DND-41 (cell line): ENCODE data around the gene SPTLC1.
"Not testable (repeated sequence)": the region's sequence is repeated elsewhere in the genome, so short reads cannot be mapped to it uniquely, and the experiment has no call there.

Experiments
- ATAC-seq: fragments of 200-7000 bp; cut with Tn5 transposase; 3 replicates; pipeline ENCODE4 v1.9.1; 2021; ENCODE audit warnings: low read depth; ENCODE audit not compliant: insufficient read depth
- DNase-seq: peaks from one replicate; pipeline ENCODE4 v3.0.0-alpha.2; 2020
- H2AFZ ChIP-seq: 2 replicates; pipeline ENCODE4 v1.6.0; 2012; ENCODE audit warnings: low read depth, low read length
- H3K27ac ChIP-seq: 2 replicates; pipeline ENCODE4 v1.5.1; 2012; ENCODE audit warnings: low read length, inconsistent platforms
- H3K27me3 ChIP-seq: fragments of 200-600 bp; sonication (generic); 2 replicates; pipeline ENCODE4 v1.6.0; 2012; ENCODE audit warnings: low read length, mild to moderate bottlenecking, inconsistent platforms; ENCODE audit not compliant: insufficient read depth, poor library complexity
- H3K36me3 ChIP-seq: 2 replicates; pipeline ENCODE4 v1.5.1; 2012; ENCODE audit warnings: low read length, inconsistent platforms; ENCODE audit not compliant: insufficient read depth
- H3K4me1 ChIP-seq: 2 replicates; pipeline ENCODE4 v1.5.1; 2012; ENCODE audit warnings: mild to moderate bottlenecking, low read length; ENCODE audit not compliant: insufficient read depth
- H3K4me2 ChIP-seq: 2 replicates; pipeline ENCODE4 v1.6.0; 2012; ENCODE audit warnings: mild to moderate bottlenecking, moderate library complexity, low read length, inconsistent platforms; ENCODE audit not compliant: insufficient read depth
- H3K4me3 ChIP-seq, 2 experiments: fragments of 200-600 bp in 1 of 2; shearing (Covaris generic) in 1 of 2; 2 replicates each; pipeline ENCODE4 v1.5.1; 2012 to 2016; ENCODE audit warnings: inconsistent platforms in 2 of 2, low read length in 2 of 2, mild to moderate bottlenecking in 2 of 2, low read depth in 1 of 2, moderate library complexity in 1 of 2
- H3K79me2 ChIP-seq: 2 replicates; pipeline ENCODE4 v1.6.0; 2012; ENCODE audit warnings: low read length, inconsistent platforms; ENCODE audit not compliant: insufficient read depth
- H3K9ac ChIP-seq: 2 replicates; pipeline ENCODE4 v1.6.0; 2012; ENCODE audit warnings: low read depth, mild to moderate bottlenecking, inconsistent platforms, low read length, moderate library complexity
- H3K9me3 ChIP-seq: 2 replicates; pipeline ENCODE4 v1.5.1; 2012; ENCODE audit warnings: low read length, moderate library complexity, mild to moderate bottlenecking, inconsistent platforms; ENCODE audit not compliant: insufficient read depth, severe bottlenecking
- H4K20me1 ChIP-seq: 2 replicates; pipeline ENCODE4 v1.6.0; 2012; ENCODE audit warnings: low read length; ENCODE audit not compliant: insufficient read depth
- EZH2 ChIP-seq: IDR thresholded peaks from 3 replicates; pipeline ENCODE4 v1.6.1; 2012; ENCODE audit warnings: borderline replicate concordance, low read depth, mild to moderate bottlenecking, moderate library complexity, low read length, inconsistent platforms; ENCODE audit not compliant: severe bottlenecking
- TF ChIP-seq, protein P1 (sequence below): IDR thresholded peaks from 2 replicates; pipeline ENCODE4 v1.5.1; 2012; ENCODE audit warnings: borderline replicate concordance, low read length, moderate library complexity, mild to moderate bottlenecking; ENCODE audit not compliant: poor library complexity, severe bottlenecking; ENCODE audit errors: extremely low read depth

The SPTLC1 gene

DNA sequence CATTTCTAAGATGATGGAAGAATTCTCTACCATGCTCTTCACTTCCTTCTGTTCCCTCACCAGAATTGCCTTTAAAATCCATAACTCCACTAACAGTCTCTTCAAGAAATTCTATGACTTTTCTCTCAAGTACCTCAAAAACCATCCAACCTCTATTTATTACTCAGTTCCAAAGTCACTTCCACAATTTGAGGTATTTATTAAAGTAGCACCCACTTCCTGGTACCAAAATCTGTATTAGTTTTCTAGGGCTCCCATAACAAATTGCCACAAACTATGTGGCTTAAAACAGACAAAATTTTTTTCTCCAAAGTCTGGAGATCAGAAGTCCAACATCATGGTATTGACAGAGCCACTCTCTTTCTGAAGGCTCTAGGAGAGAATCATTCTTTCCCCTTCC lies 4.9 kb upstream of the SPTLC1 start:
- ATAC-seq (no peak), DNase-seq (no peak)
- Histone ChIP-seq H3K4me2 (no peak overlapping the region), H4K20me1 (no peaks in the 10 kb centered on the region), H3K27ac (no peak overlapping the region), H3K9ac (no peak overlapping the region), H2AFZ (no peak overlapping the region), H3K4me1 (peaks cover 8% of the 10 kb centered on the region), H3K4me3 (no peak overlapping the region), H3K27me3 (peaks cover 5% of the 10 kb centered on the region), H3K79me2 (peaks cover under 1% of the 10 kb centered on the region), H3K9me3 (no peaks in the 10 kb centered on the region), H3K36me3 (no peaks in the 10 kb centered on the region)
- no peak for TF ChIP-seq EZH2
- TF ChIP-seq, protein P1, sequence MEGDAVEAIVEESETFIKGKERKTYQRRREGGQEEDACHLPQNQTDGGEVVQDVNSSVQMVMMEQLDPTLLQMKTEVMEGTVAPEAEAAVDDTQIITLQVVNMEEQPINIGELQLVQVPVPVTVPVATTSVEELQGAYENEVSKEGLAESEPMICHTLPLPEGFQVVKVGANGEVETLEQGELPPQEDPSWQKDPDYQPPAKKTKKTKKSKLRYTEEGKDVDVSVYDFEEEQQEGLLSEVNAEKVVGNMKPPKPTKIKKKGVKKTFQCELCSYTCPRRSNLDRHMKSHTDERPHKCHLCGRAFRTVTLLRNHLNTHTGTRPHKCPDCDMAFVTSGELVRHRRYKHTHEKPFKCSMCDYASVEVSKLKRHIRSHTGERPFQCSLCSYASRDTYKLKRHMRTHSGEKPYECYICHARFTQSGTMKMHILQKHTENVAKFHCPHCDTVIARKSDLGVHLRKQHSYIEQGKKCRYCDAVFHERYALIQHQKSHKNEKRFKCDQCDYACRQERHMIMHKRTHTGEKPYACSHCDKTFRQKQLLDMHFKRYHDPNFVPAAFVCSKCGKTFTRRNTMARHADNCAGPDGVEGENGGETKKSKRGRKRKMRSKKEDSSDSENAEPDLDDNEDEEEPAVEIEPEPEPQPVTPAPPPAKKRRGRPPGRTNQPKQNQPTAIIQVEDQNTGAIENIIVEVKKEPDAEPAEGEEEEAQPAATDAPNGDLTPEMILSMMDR = no peak

DNA sequence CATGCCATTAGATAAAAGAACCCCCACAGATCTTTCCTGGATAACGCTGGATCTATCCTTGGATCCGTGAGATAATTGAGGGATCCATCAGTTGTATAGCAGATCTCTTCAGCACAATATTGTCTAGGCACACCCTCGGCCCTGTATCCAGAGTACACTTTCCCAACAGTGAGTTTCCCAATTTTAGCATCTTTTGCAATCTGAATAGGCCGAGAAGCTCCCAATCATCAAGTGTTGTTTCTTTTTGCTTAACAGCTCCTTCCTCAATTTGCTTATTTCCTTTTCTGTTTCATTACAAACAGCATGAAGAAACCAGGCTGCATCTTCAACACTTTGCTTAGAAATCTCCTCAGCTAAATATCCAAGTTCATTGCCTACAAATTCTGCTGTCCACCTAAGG lies 4.4 kb upstream of the SPTLC1 start:
- Histone ChIP-seq H4K20me1 (no peaks in the 10 kb centered on the region), H3K79me2 (peaks cover 6% of the 10 kb centered on the region), H3K27ac (no peak overlapping the region), H3K4me2 (no peak overlapping the region), H3K27me3 (peaks cover 5% of the 10 kb centered on the region), H3K9ac (no peak overlapping the region), H2AFZ (no peak overlapping the region), H3K4me3 (no peak overlapping the region), H3K36me3 (no peaks in the 10 kb centered on the region), H3K4me1 (peaks cover 8% of the 10 kb centered on the region), H3K9me3 (no peaks in the 10 kb centered on the region)
- DNase-seq (no peak), ATAC-seq (no peak)
- TF ChIP-seq EZH2 = no peak
- TF ChIP-seq, protein P1 = no peak

DNA sequence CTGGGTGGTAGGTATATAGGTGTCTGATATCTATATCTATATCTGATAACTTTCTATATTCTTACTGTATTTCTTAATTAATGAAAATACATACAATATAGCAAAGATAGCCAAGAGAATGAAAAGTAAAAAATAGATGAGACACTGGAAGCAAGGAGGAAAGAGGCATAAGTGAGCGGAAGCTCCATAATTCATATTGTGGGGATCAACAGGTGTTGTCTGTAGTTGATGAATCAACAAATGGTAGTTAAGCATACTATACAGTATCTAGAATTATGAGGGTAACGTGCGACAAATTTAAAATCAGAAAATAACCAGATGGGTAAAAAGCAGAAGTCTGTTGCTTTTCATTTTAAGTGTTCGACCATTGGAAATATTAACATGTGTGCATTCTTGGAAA lies 7.1 kb downstream of the SPTLC1 start:
- no peak overlapping the region for H3K27ac ChIP-seq
- TF ChIP-seq, protein P1 = no peak
- no peak for TF ChIP-seq EZH2
- DNase-seq (no peak), ATAC-seq (no peak)
- peaks cover 34% of the 10 kb centered on the region for H3K79me2 ChIP-seq
- no peak overlapping the region for H3K4me2 ChIP-seq
- H2AFZ ChIP-seq = no peak overlapping the region
- H3K36me3 ChIP-seq = peaks cover 39% of the 10 kb centered on the region
- H3K4me3 ChIP-seq = no peak overlapping the region
- peaks cover 8% of the 10 kb centered on the region; the same call in 1 of the 2 replicates for H3K4me1 ChIP-seq
- no peaks in the 10 kb centered on the region for H3K9me3 ChIP-seq
- H3K27me3 ChIP-seq = no peaks in the 10 kb centered on the region
- H3K9ac ChIP-seq = no peak overlapping the region
- no peaks in the 10 kb centered on the region; the same call in 1 of the 2 replicates for H4K20me1 ChIP-seq

DNA sequence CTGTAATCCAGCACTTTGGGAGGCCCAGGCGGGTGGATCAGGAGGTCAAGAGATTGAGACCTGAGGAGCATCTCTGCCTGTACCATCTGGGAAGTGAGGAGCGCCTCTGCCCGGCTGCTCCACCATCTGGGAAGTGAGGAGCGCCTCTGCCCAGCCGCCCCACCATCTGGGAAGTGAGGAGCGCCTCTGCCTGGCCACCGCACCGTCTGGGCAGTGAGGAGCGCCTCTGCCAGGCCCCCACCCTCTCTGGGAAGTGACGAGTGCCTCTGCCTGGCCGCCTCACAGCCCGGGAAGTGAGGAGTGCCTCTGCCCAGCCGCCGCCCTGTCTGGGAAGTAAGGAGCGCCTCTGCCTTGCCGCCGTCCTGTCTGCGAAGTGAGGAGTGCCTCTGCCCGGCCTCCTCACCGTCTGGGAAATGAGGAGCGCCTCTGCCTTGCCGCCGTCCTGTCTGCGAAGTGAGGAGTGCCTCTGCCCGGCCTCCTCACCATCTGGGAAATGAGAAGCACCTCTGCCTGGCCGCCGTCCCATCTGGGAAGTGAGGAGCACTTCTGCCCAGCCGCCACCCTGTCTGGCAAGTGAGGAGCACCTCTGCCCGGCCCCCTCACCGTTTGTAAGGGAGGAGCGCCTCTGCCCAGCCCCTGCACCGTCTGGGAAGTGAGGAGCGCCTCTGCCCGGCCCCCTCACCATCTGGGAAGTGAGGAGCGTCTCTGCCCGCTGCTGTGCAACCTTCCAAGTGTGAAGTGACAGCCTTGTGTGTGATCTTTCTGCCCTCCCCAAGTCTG lies 9.6 kb downstream of the SPTLC1 start:
- H3K4me1 ChIP-seq, H3K9me3 ChIP-seq, H3K27ac ChIP-seq, H3K4me2 ChIP-seq, H3K4me3 ChIP-seq, H4K20me1 ChIP-seq, DNase-seq, ATAC-seq, H3K27me3 ChIP-seq, H2AFZ ChIP-seq, H3K9ac ChIP-seq: not testable (repeated sequence)
- H3K36me3 ChIP-seq = peaks cover 23% of the 10 kb centered on the region; the same call in 1 of the 2 replicates
- peaks cover 10% of the 10 kb centered on the region for H3K79me2 ChIP-seq

DNA sequence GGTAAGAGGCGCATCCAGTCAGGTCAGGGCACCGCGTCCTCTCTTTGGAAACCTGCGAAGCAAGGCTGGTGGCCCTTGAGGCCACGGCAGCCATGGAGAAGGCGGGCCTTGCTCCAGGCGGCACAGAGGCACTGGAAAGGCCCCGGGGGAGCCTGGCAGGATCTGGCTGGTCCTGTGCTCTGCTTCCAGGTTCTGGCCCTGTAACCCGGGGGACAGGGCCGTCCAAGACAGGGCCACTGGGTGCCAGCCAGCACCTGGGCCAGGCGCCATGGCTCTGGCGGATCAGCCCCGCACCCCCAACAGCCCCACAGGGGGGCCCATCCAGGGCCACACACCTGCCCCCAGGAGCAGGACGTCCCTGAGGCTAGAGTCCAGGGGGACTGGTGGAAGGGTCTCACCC lies 11.6 kb downstream of the SPTLC1 start:
- H3K4me2 ChIP-seq, H3K27ac ChIP-seq, H3K9me3 ChIP-seq, H3K4me3 ChIP-seq, H3K27me3 ChIP-seq, ATAC-seq, H3K4me1 ChIP-seq, H3K79me2 ChIP-seq, H3K9ac ChIP-seq, H2AFZ ChIP-seq, H4K20me1 ChIP-seq, DNase-seq: not testable (repeated sequence)
- peaks cover 20% of the 10 kb centered on the region for H3K36me3 ChIP-seq
